Smooth muscle cell (in vitro differentiated cells): ENCODE measurements around the gene EPM2A. TPM values are rescaled to one million over a fixed set of nuclear protein-coding genes. Genes with fewer than 3 reads are reported as not detected.

Source experiments
- DNase-seq: peaks from one replicate; lab custom pipeline; 2025; ENCODE audit not compliant: unreplicated experiment; lab: John Stamatoyannopoulos, UW
- H2AFZ ChIP-seq: fragments of 200-600 bp; sonication (generic); 2 replicates; pipeline ENCODE4 v1.6.0; 2016; ENCODE audit warnings: antibody characterized with exemption, low read depth, mild to moderate bottlenecking
- H3F3A ChIP-seq: fragments of 200-600 bp; sonication (generic); 2 replicates; pipeline ENCODE4 v1.6.0; 2017; ENCODE audit warnings: antibody characterized with exemption, low read depth
- H3K27ac ChIP-seq: fragments of 200-600 bp; sonication (generic); 2 replicates; pipeline ENCODE4 v1.5.1; 2016; ENCODE audit warnings: low read depth, mild to moderate bottlenecking
- H3K27me3 ChIP-seq: fragments of 200-600 bp; sonication (generic); 2 replicates; pipeline ENCODE4 v1.6.1; 2016; ENCODE audit warnings: low read depth, mild to moderate bottlenecking
- H3K36me3 ChIP-seq: fragments of 200-600 bp; sonication (generic); 2 replicates; pipeline ENCODE4 v1.5.1; 2016; ENCODE audit warnings: low read depth
- H3K4me1 ChIP-seq: fragments of 200-600 bp; sonication (generic); 2 replicates; pipeline ENCODE4 v1.5.1; 2016; ENCODE audit warnings: low read depth
- H3K4me2 ChIP-seq: fragments of 200-600 bp; sonication (generic); 2 replicates; pipeline ENCODE4 v1.6.0; 2016; ENCODE audit warnings: mild to moderate bottlenecking
- H3K4me3 ChIP-seq: fragments of 200-600 bp; sonication (generic); 2 replicates; pipeline ENCODE4 v1.5.1; 2016; ENCODE audit warnings: mild to moderate bottlenecking
- H3K79me2 ChIP-seq: fragments of 200-600 bp; sonication (generic); 2 replicates; pipeline ENCODE4 v1.6.0; 2016; ENCODE audit warnings: low read depth, mild to moderate bottlenecking
- H3K9ac ChIP-seq: fragments of 200-600 bp; sonication (generic); 2 replicates; pipeline ENCODE4 v1.6.0; 2016; ENCODE audit warnings: low read depth
- H3K9me3 ChIP-seq: fragments of 200-600 bp; sonication (generic); replicated peaks from 2 replicates; pipeline ENCODE4 v1.5.1; 2016; ENCODE audit warnings: low read depth
- H4K20me1 ChIP-seq: fragments of 200-600 bp; sonication (generic); 2 replicates; pipeline ENCODE4 v1.6.0; 2016; ENCODE audit warnings: low read depth
- WGBS: methylation state at CpG from one replicate; pipeline ENCODE4 v1.1.7; 2016; ENCODE audit warnings: low lambda C conversion rate; 5-methylcytosine and 5-hydroxymethylcytosine counted together
- polyA plus RNA-seq: library from polyadenylated mRNA; unstranded; fragments of >200 nt; fragmentation: Nextera tagmentation; extraction: Ambion mirVana; gene quantifications from 2 replicates; pipeline ENCODE4 v1.2.1, GENCODE V29; 2016
- total RNA-seq: library from RNA; depleted of rRNA; stranded (reverse); fragments of >200 nt; gene quantifications from 2 replicates; pipeline ENCODE4 v1.2.3, GENCODE V29; 2014
- TF ChIP-seq, protein P1 (sequence below): fragments of 200-600 bp; sonication (generic); IDR thresholded peaks from 2 replicates; pipeline ENCODE4 v1.5.1; 2017; ENCODE audit warnings: borderline replicate concordance, mild to moderate bottlenecking, antibody characterized with exemption; ENCODE audit not compliant: insufficient read depth, poor library complexity, severe bottlenecking

EPM2A gene
- total and polyA plus RNA-seq, 2 experiments from 2014 or later: 2.8 to 5.3 TPM

DNA sequence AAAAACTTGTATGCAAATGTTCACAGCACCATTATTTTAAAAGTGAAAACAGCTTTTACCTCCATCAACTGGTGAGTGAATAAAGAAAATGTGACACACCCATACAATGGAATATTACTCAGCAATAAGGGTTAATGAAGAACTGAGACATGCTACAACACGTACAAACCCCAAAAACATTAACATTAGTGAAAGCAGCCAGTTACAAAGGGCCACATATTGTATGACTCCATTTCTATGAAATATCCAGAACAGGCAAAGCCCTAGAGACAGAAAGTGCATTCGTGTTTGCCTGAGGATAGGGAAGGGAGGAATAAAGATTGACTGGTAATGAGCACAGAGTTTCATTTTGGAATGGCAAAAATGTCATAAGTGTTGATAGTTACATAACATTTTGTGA, 21.5 kb downstream of the EPM2A start:
- no peaks in the 10 kb centered on the region for H3K36me3 ChIP-seq
- no peak for DNase-seq
- no peak overlapping the region for H3K4me2 ChIP-seq
- H3K4me3 ChIP-seq: no peak overlapping the region
- WGBS: 92% methylated on average over 2 of the region's 2 CpGs
- no peak overlapping the region for H2AFZ ChIP-seq
- H3F3A ChIP-seq: no peaks in the 10 kb centered on the region
- H3K4me1 ChIP-seq: no peaks in the 10 kb centered on the region
- TF ChIP-seq, protein P1, sequence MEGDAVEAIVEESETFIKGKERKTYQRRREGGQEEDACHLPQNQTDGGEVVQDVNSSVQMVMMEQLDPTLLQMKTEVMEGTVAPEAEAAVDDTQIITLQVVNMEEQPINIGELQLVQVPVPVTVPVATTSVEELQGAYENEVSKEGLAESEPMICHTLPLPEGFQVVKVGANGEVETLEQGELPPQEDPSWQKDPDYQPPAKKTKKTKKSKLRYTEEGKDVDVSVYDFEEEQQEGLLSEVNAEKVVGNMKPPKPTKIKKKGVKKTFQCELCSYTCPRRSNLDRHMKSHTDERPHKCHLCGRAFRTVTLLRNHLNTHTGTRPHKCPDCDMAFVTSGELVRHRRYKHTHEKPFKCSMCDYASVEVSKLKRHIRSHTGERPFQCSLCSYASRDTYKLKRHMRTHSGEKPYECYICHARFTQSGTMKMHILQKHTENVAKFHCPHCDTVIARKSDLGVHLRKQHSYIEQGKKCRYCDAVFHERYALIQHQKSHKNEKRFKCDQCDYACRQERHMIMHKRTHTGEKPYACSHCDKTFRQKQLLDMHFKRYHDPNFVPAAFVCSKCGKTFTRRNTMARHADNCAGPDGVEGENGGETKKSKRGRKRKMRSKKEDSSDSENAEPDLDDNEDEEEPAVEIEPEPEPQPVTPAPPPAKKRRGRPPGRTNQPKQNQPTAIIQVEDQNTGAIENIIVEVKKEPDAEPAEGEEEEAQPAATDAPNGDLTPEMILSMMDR: no peak
- no peaks in the 10 kb centered on the region for H3K79me2 ChIP-seq
- H3K9me3 ChIP-seq: no peaks in the 10 kb centered on the region
- H3K9ac ChIP-seq: no peak overlapping the region
- no peaks in the 10 kb centered on the region for H3K27me3 ChIP-seq
- no peak overlapping the region for H3K27ac ChIP-seq
- no peaks in the 10 kb centered on the region for H4K20me1 ChIP-seq

DNA sequence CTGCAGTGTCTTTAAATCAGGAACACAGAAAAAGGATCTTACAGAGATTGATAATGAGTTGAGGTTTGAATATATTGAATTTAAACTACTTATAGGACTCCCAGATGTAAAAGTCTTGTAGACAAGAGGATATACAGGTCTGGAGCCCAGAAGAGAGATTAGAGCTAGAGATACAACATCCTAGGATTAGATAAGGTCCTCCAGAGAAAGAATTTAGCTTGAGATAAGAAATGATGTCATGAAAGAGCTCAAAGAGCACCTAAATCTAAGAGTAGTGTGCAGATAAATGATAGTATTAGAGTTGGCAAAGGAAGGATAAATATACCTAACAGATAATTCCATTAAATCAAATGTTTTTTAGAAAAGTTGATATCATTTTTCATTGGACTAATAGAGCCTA, 23.9 kb downstream of the EPM2A start:
- H3K27ac ChIP-seq: no peak overlapping the region
- no peak for DNase-seq
- no peaks in the 10 kb centered on the region for H3K79me2 ChIP-seq
- H3K4me2 ChIP-seq: no peak overlapping the region
- H3K4me3 ChIP-seq: no peak overlapping the region
- no peaks in the 10 kb centered on the region for H3K4me1 ChIP-seq
- no peaks in the 10 kb centered on the region for H3K36me3 ChIP-seq
- H2AFZ ChIP-seq: no peak overlapping the region
- no peaks in the 10 kb centered on the region for H4K20me1 ChIP-seq
- no peaks in the 10 kb centered on the region for H3K27me3 ChIP-seq
- H3F3A ChIP-seq: no peaks in the 10 kb centered on the region
- TF ChIP-seq, protein P1: no peak
- no peaks in the 10 kb centered on the region for H3K9me3 ChIP-seq
- H3K9ac ChIP-seq: no peak overlapping the region

DNA sequence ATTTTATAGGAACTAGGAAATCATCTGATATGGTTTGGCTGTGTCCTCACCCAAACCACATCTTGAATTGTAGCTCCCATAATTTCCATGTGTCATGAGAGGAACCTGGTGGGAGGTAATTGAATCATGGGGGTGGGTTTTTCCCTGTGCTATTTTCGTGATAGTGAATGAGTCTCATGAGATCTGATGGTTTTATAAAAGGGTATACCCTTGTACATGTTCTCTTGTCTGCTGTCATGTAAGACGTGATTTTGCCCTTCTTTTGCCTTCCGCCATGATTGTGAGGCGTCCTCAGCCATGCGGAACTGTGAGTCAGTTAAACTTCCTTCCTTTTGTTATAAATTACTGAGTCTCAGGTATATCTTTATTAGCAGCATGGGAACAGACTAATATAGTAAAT, 27.9 kb downstream of the EPM2A start:
- 98% methylated on average over 5 of the region's 5 CpGs for WGBS
- no peak for DNase-seq
- Histone ChIP-seq H3K4me3 (no peak overlapping the region), H3F3A (no peaks in the 10 kb centered on the region), H3K9me3 (no peaks in the 10 kb centered on the region), H3K9ac (no peak overlapping the region), H3K27me3 (no peaks in the 10 kb centered on the region), H3K4me1 (no peaks in the 10 kb centered on the region), H3K27ac (no peak overlapping the region), H3K4me2 (no peak overlapping the region), H3K36me3 (no peaks in the 10 kb centered on the region), H3K79me2 (no peaks in the 10 kb centered on the region), H2AFZ (no peak overlapping the region), H4K20me1 (no peaks in the 10 kb centered on the region)
- TF ChIP-seq, protein P1: no peak

DNA sequence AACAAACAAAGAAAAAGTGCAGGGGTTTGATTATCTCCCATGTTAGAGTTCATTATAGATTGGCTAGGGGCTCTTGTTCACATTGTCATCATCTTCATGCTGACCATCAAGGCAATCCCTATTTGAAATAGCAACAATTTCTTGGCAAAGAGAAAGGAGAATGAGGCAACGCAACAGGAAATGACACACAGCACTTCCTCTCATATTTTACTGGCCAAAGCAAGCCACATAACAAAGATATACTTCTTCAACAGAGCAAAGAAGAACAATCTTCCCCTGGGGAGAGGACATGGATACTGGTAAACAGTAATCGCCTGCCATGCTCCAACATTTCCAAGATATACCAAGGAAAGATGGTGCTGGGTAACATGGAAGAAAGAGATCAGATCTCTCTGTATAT, 29.8 kb downstream of the EPM2A start:
- no peaks in the 10 kb centered on the region for H3K4me1 ChIP-seq
- H3F3A ChIP-seq: no peaks in the 10 kb centered on the region
- H3K9ac ChIP-seq: no peak overlapping the region
- no peaks in the 10 kb centered on the region for H3K27me3 ChIP-seq
- TF ChIP-seq, protein P1: no peak
- no peak overlapping the region for H3K4me3 ChIP-seq
- no peaks in the 10 kb centered on the region for H3K79me2 ChIP-seq
- no peak overlapping the region for H2AFZ ChIP-seq
- H3K27ac ChIP-seq: no peak overlapping the region
- no peaks in the 10 kb centered on the region for H3K36me3 ChIP-seq
- no peak for DNase-seq
- H3K4me2 ChIP-seq: no peak overlapping the region
- no peaks in the 10 kb centered on the region for H4K20me1 ChIP-seq
- 96% methylated on average over 2 of the region's 2 CpGs for WGBS
- H3K9me3 ChIP-seq: no peaks in the 10 kb centered on the region
